PFSK-1 (cell line): ENCODE measurements around the gene SUGP2.

Experiments used
- POLR2AphosphoS5 ChIP-seq: IDR thresholded peaks from 2 replicates; pipeline ENCODE4 v1.6.1; 2012; ENCODE audit warnings: low read depth, mild to moderate bottlenecking, control low read depth, low read length, moderate library complexity
- SIN3A ChIP-seq: IDR thresholded peaks from 2 replicates; pipeline ENCODE4 v1.6.1; 2012; ENCODE audit warnings: mild to moderate bottlenecking, low read length, moderate library complexity, borderline replicate concordance; ENCODE audit not compliant: insufficient read depth

DNA sequence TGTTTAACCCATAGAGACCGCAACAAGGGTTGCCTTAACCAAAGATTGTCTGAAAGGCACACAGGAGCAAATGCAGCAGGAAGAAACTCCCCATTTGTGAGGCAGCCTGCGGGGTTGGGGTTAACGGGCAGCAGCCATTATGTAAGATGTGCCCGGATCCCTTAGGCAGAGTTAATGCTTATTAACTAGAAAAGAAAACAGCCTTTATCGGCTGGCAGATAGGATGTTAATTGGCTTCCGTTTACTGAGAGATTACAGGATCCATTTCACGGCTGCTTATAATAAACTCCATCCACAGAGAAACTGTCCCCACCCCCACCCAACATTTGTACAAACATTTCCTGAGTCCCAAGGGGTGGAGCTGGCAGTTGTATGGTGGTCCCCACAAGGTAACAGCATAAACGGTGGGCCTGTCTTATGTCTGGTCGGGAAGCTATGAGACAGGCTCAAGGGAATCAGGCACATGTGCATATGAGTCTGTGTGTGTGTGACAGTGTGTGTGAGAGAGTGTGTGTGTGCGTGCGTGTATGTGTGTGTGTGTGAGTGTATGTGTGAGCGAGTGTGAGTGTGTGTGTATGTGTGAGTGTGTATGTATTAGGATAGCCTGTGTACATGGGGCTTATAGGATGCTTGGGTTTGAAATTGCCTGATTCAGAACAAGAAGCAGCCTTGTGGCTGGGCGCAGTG is 41.0 kb upstream of the SUGP2 start:
- TF ChIP-seq SIN3A, result no peak
- no peak for TF ChIP-seq POLR2AphosphoS5
